ENCODE results near the gene NFIC. TPM values are rescaled to one million over a fixed set of nuclear protein-coding genes. Genes with fewer than 3 reads are reported as not detected.

Gene NFIC
- polyA plus RNA-seq, 1 donor from 2014 or later = 0.24 TPM

GRCh38 chr19:3513229-3514140 lies 147.1 kb downstream of the NFIC start:
- Histone ChIP-seq H2AFZ (ENCODE audit: low read depth, low read length) (no peak overlapping the region), H3K9me3 (ENCODE audit: low read length) (no peaks in the 10 kb centered on the region), H3K9ac (ENCODE audit: low read length) (no peak overlapping the region), H3K27me3 (ENCODE audit: insufficient read depth, low read depth, low read length) (no peaks in the 10 kb centered on the region), H4K20me1 (ENCODE audit: insufficient read depth) (peaks cover 31% of the 10 kb centered on the region), H3K27ac (ENCODE audit: low read length) (no peak overlapping the region), H3K36me3 (ENCODE audit: insufficient read depth, low read length) (no peaks in the 10 kb centered on the region), H3F3A (ENCODE audit: insufficient read depth, low read length, poor library complexity, severe bottlenecking) (no peaks in the 10 kb centered on the region), H3K79me2 (replicated peaks; ENCODE audit: insufficient read depth, low read length) (peaks cover 55% of the 10 kb centered on the region), H3K4me2 (ENCODE audit: low read length) (no peak overlapping the region), H3K4me3 (ENCODE audit: low read length) (no peak overlapping the region), H3K9me2 (ENCODE audit: insufficient read depth, low read length) (no peaks in the 10 kb centered on the region)
- TF ChIP-seq RAD21 (conservative IDR thresholded peaks at IDR 0.05) (no peak), MXI1 (conservative IDR thresholded peaks at IDR 0.05; ENCODE audit: poor library complexity, severe bottlenecking) (no peak), EP300 (conservative IDR thresholded peaks at IDR 0.05; ENCODE audit: poor library complexity, severe bottlenecking) (no peak), TAF1 (IDR thresholded peaks at IDR 0.05; ENCODE audit: low read depth) (no peak), REST (IDR thresholded peaks at IDR 0.05; ENCODE audit: borderline replicate concordance) (no peak), EZH2 (IDR thresholded peaks at IDR 0.05; ENCODE audit: borderline replicate concordance, insufficient read depth, low read length, poor library complexity, severe bottlenecking) (no peak), POLR2AphosphoS5 (IDR thresholded peaks at IDR 0.05) (no peak), SMC3 (conservative IDR thresholded peaks at IDR 0.05; ENCODE audit: poor library complexity) (no peak), CTCF (IDR thresholded peaks at IDR 0.05; ENCODE audit: poor library complexity, severe bottlenecking) (no peak)

- Histone ChIP-seq H3K27ac (ENCODE audit: low read length) (no peak overlapping the region), H3K36me3 (ENCODE audit: insufficient read depth, low read length) (no peaks in the 10 kb centered on the region), H3K9me3 (ENCODE audit: low read length) (no peaks in the 10 kb centered on the region), H3K9ac (ENCODE audit: low read length) (no peak overlapping the region), H2AFZ (ENCODE audit: low read depth, low read length) (no peak overlapping the region), H3K9me2 (ENCODE audit: insufficient read depth, low read length) (no peaks in the 10 kb centered on the region), H4K20me1 (ENCODE audit: insufficient read depth) (peaks cover 34% of the 10 kb centered on the region), H3K4me3 (ENCODE audit: low read length) (no peak overlapping the region), H3K4me2 (ENCODE audit: low read length) (no peak overlapping the region), H3K27me3 (ENCODE audit: insufficient read depth, low read depth, low read length) (no peaks in the 10 kb centered on the region), H3K79me2 (replicated peaks; ENCODE audit: insufficient read depth, low read length) (peaks cover 53% of the 10 kb centered on the region), H3F3A (ENCODE audit: insufficient read depth, low read length, poor library complexity, severe bottlenecking) (no peaks in the 10 kb centered on the region)
- TF ChIP-seq EP300 (conservative IDR thresholded peaks at IDR 0.05; ENCODE audit: poor library complexity, severe bottlenecking) = no peak
- TF ChIP-seq CTCF (IDR thresholded peaks at IDR 0.05; ENCODE audit: poor library complexity, severe bottlenecking) = no peak
- TF ChIP-seq POLR2AphosphoS5 (IDR thresholded peaks at IDR 0.05) = no peak
- TF ChIP-seq RAD21 (conservative IDR thresholded peaks at IDR 0.05) = no peak
- TF ChIP-seq TAF1 (IDR thresholded peaks at IDR 0.05; ENCODE audit: low read depth) = no peak
- TF ChIP-seq MXI1 (conservative IDR thresholded peaks at IDR 0.05; ENCODE audit: poor library complexity, severe bottlenecking) = no peak
- no peak for TF ChIP-seq REST (IDR thresholded peaks at IDR 0.05; ENCODE audit: borderline replicate concordance)
- no peak for TF ChIP-seq EZH2 (IDR thresholded peaks at IDR 0.05; ENCODE audit: borderline replicate concordance, insufficient read depth, low read length, poor library complexity, severe bottlenecking)
- no peak for TF ChIP-seq SMC3 (conservative IDR thresholded peaks at IDR 0.05; ENCODE audit: poor library complexity)
These were observed 148.5 kb downstream of the NFIC start for GRCh38 chr19:3514930-3515329.
